Measurements from ENCODE around the gene AIFM3.

Gene AIFM3

GRCh38 chr22:20948450-20948849 lies 18.6 kb upstream of the AIFM3 start:
- no peak for TF ChIP-seq TSHZ2 (CRISPR knock-in tag; IDR thresholded peaks at IDR 0.05)
- TF ChIP-seq TOX (CRISPR knock-in tag; IDR thresholded peaks at IDR 0.05; ENCODE audit: borderline replicate concordance) = no peak
- TF ChIP-seq ZNF8 (CRISPR knock-in tag; IDR thresholded peaks at IDR 0.05) = no peak
- no peak for TF ChIP-seq CSDC2 (CRISPR knock-in tag; IDR thresholded peaks at IDR 0.05)
- TF ChIP-seq OSR1 (CRISPR knock-in tag; IDR thresholded peaks at IDR 0.05) = no peak
- TF ChIP-seq ISL1 (CRISPR knock-in tag; IDR thresholded peaks at IDR 0.05) = no peak
- TF ChIP-seq PATZ1 (CRISPR knock-in tag; IDR thresholded peaks at IDR 0.05; ENCODE audit: borderline replicate concordance) = no peak
- no peak for TF ChIP-seq RARB (CRISPR knock-in tag; IDR thresholded peaks at IDR 0.05)
- TF ChIP-seq CSRNP3 (CRISPR knock-in tag; IDR thresholded peaks at IDR 0.05) = no peak
- TF ChIP-seq, protein P1, sequence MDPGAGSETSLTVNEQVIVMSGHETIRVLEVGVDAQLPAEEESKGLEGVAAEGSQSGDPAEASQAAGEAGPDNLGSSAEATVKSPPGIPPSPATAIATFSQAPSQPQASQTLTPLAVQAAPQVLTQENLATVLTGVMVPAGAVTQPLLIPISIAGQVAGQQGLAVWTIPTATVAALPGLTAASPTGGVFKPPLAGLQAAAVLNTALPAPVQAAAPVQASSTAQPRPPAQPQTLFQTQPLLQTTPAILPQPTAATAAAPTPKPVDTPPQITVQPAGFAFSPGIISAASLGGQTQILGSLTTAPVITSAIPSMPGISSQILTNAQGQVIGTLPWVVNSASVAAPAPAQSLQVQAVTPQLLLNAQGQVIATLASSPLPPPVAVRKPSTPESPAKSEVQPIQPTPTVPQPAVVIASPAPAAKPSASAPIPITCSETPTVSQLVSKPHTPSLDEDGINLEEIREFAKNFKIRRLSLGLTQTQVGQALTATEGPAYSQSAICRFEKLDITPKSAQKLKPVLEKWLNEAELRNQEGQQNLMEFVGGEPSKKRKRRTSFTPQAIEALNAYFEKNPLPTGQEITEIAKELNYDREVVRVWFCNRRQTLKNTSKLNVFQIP (CRISPR knock-in tag; IDR thresholded peaks at IDR 0.05; ENCODE audit: borderline replicate concordance, low read depth) = no peak
- no peak for TF ChIP-seq ZNF565 (CRISPR knock-in tag; conservative IDR thresholded peaks at IDR 0.05; ENCODE audit: low read depth)
- TF ChIP-seq GLIS3 (CRISPR knock-in tag; IDR thresholded peaks at IDR 0.05) = no peak
- TF ChIP-seq ZNF70 (CRISPR knock-in tag; IDR thresholded peaks at IDR 0.05) = no peak
- no peak for TF ChIP-seq CREB5 (CRISPR knock-in tag; IDR thresholded peaks at IDR 0.05; ENCODE audit: low read depth)
- no peak for ATAC-seq

DNA sequence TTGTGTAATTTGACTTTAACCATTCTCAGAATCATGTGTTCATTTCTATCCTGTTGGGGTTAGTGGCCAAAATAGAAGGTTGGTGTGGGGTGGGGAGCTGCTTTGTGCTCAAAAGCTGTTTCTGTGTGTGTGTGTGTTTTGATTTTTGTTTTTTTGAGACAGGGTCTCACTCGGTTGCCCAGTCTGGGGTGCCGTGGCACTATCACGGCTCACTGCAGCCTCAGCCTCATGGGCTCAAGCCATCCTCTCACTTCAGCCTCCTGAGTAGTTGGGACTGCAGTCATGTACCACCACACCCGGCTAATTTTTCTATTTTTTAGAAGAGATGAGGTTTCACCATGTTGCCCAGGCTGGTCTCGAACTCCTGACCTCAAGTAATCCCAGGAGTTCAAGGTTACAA lies 18.1 kb upstream of the AIFM3 start:
- ATAC-seq = no peak
- no peak for TF ChIP-seq ZC3H10 (CRISPR knock-in tag; IDR thresholded peaks at IDR 0.05)
- TF ChIP-seq BACH2 (CRISPR knock-in tag; IDR thresholded peaks at IDR 0.05; ENCODE audit: borderline replicate concordance) = no peak
- TF ChIP-seq PPARA (CRISPR knock-in tag; IDR thresholded peaks at IDR 0.05; ENCODE audit: borderline replicate concordance) = no peak
- TF ChIP-seq GLIS3 (CRISPR knock-in tag; IDR thresholded peaks at IDR 0.05) = no peak
- TF ChIP-seq RARB (CRISPR knock-in tag; IDR thresholded peaks at IDR 0.05) = no peak
- no peak for TF ChIP-seq PATZ1 (CRISPR knock-in tag; IDR thresholded peaks at IDR 0.05; ENCODE audit: borderline replicate concordance)
- no peak for TF ChIP-seq ISL1 (CRISPR knock-in tag; IDR thresholded peaks at IDR 0.05)
- TF ChIP-seq ZFP3 (CRISPR knock-in tag; IDR thresholded peaks at IDR 0.05) = no peak
- TF ChIP-seq TOX (CRISPR knock-in tag; IDR thresholded peaks at IDR 0.05; ENCODE audit: borderline replicate concordance) = no peak

DNA sequence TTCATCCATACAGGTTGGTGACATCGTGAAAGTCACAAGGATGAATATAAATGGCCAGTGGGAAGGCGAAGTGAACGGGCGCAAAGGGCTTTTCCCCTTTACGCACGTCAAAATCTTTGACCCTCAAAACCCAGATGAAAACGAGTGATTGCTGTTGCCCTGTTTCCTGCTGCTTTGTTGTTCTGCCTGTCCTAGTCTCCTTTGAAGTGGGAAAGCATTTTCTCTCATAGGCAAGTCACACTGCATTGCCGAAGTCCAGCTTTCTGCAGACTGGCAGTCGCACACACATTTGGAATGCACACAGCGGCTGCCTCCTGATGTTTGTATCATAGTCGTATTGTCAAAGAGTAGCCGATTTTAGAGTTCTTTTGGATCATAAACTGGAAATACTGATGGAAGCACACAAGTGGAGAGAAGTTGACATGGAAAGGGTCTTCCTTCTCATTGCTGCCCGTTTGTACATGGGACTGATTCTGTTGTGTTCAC lies 17.3 kb upstream of the AIFM3 start:
- ATAC-seq = no peak
- TF ChIP-seq RARB (CRISPR knock-in tag; IDR thresholded peaks at IDR 0.05) (no peak), ZNF70 (CRISPR knock-in tag; IDR thresholded peaks at IDR 0.05) (no peak), ZFP3 (CRISPR knock-in tag; IDR thresholded peaks at IDR 0.05) (no peak), ZC3H10 (CRISPR knock-in tag; IDR thresholded peaks at IDR 0.05) (no peak), PPARA (CRISPR knock-in tag; IDR thresholded peaks at IDR 0.05; ENCODE audit: borderline replicate concordance) (no peak), ZNF565 (CRISPR knock-in tag; conservative IDR thresholded peaks at IDR 0.05; ENCODE audit: low read depth) (no peak), ZFP30 (CRISPR knock-in tag; IDR thresholded peaks at IDR 0.05) (no peak), OSR1 (CRISPR knock-in tag; IDR thresholded peaks at IDR 0.05) (no peak), CREB5 (CRISPR knock-in tag; IDR thresholded peaks at IDR 0.05; ENCODE audit: low read depth) (no peak), BACH2 (CRISPR knock-in tag; IDR thresholded peaks at IDR 0.05; ENCODE audit: borderline replicate concordance) (no peak), CSDC2 (CRISPR knock-in tag; IDR thresholded peaks at IDR 0.05) (no peak), SNAI2 (CRISPR knock-in tag; IDR thresholded peaks at IDR 0.05) (no peak), CSRNP3 (CRISPR knock-in tag; IDR thresholded peaks at IDR 0.05) (no peak)
- TF ChIP-seq, protein P1 (CRISPR knock-in tag; IDR thresholded peaks at IDR 0.05; ENCODE audit: borderline replicate concordance, low read depth) = no peak

Data from SK-N-SH treated with all-trans-retinoic acid at 6 μM for 48 hours (cell line).